Parathyroid adenoma (tissue), 2 donors: ENCODE data around the gene ICAM4.
A peak's percentile ranks its signal among the peaks of the same experiment; 100 is the strongest.

ENCODE experiments used
- H2AFZ ChIP-seq: fragments of 300-600 bp; sonication (generic); one replicate; pipeline ENCODE4 v1.7.0; 2017; ENCODE audit warnings: antibody characterized with exemption, mild to moderate bottlenecking
- H3K27ac ChIP-seq: fragments of 300-600 bp; sonication (generic); one replicate; pipeline ENCODE4 v1.7.0; 2017
- H3K27me3 ChIP-seq: fragments of 300-600 bp; sonication (generic); one replicate; pipeline ENCODE4 v1.7.0; 2017; ENCODE audit warnings: low read length; ENCODE audit not compliant: control insufficient read depth, insufficient read depth
- H3K36me3 ChIP-seq: fragments of 300-600 bp; sonication (generic); one replicate; pipeline ENCODE4 v1.7.0; 2017; ENCODE audit warnings: low read length; ENCODE audit not compliant: control insufficient read depth, insufficient read depth
- H3K4me1 ChIP-seq: fragments of 300-600 bp; sonication (generic); one replicate; pipeline ENCODE4 v1.7.0; 2017; ENCODE audit warnings: control low read depth
- H3K4me2 ChIP-seq: fragments of 300-600 bp; sonication (generic); one replicate; pipeline ENCODE4 v1.7.0; 2017; ENCODE audit warnings: low read length
- H3K4me3 ChIP-seq: fragments of 300-600 bp; sonication (generic); one replicate; pipeline ENCODE4 v1.7.0; 2017; ENCODE audit warnings: low read depth, low read length
- H3K79me2 ChIP-seq: fragments of 300-600 bp; sonication (generic); one replicate; pipeline ENCODE4 v1.7.0; 2017; ENCODE audit warnings: control low read depth
- H3K9ac ChIP-seq: fragments of 300-600 bp; sonication (generic); one replicate; pipeline ENCODE4 v1.7.0; 2017; ENCODE audit warnings: mild to moderate bottlenecking
- H3K9me3 ChIP-seq: fragments of 300-600 bp; sonication (generic); one replicate; pipeline ENCODE4 v1.7.0; 2017; ENCODE audit warnings: low read length; ENCODE audit not compliant: control insufficient read depth
- CTCF ChIP-seq: fragments of 300-600 bp; sonication (generic); IDR thresholded peaks from one replicate; pipeline ENCODE4 v1.7.0; 2017; ENCODE audit warnings: antibody characterized with exemption, mild to moderate bottlenecking
- donor health status: primary hyperparathyroidism.

ICAM4 gene

GRCh38 chr19:10288662-10289166 is 2.0 kb downstream of the ICAM4 start:
- Histone ChIP-seq H3K27ac (no peak overlapping the region), H3K36me3 (no peaks in the 10 kb centered on the region), H2AFZ (no peak overlapping the region), H3K9me3 (no peaks in the 10 kb centered on the region), H3K4me3 (peak overlapping the region; percentile 23), H3K9ac (no peak overlapping the region), H3K79me2 (no peaks in the 10 kb centered on the region), H3K4me1 (peaks cover 6% of the 10 kb centered on the region), H3K27me3 (peaks cover 4% of the 10 kb centered on the region), H3K4me2 (peak overlapping the region; percentile 73)
- TF ChIP-seq CTCF, result no peak

GRCh38 chr19:10289167-10289835 is 2.5 kb downstream of the ICAM4 start:
- peaks cover 6% of the 10 kb centered on the region for H3K4me1 ChIP-seq
- H3K4me3 ChIP-seq, result peak overlapping the region; percentile 23
- H3K9ac ChIP-seq, result no peak overlapping the region
- no peak overlapping the region for H3K27ac ChIP-seq
- H3K4me2 ChIP-seq, result peak overlapping the region; percentile 73
- H2AFZ ChIP-seq, result peak overlapping the region; percentile 50
- no peak for TF ChIP-seq CTCF
- H3K36me3 ChIP-seq, result no peaks in the 10 kb centered on the region
- peaks cover 5% of the 10 kb centered on the region for H3K27me3 ChIP-seq
- no peaks in the 10 kb centered on the region for H3K9me3 ChIP-seq
- no peaks in the 10 kb centered on the region for H3K79me2 ChIP-seq

- H3K27me3 ChIP-seq, result peaks cover 11% of the 10 kb centered on the region
- TF ChIP-seq CTCF, result no peak
- H3K27ac ChIP-seq, result no peak within 1 kb of the TSS
- peak within 1 kb of the TSS; percentile 39 for H3K4me3 ChIP-seq
- no peaks in the 10 kb centered on the region for H3K9me3 ChIP-seq
- peaks cover 6% of the 10 kb centered on the region for H3K4me1 ChIP-seq
- peak within 1 kb of the TSS; percentile 73 for H3K4me2 ChIP-seq
- H3K36me3 ChIP-seq, result no peaks in the 10 kb centered on the region
- H3K79me2 ChIP-seq, result no peaks in the 10 kb centered on the region
- no peak within 1 kb of the TSS for H3K9ac ChIP-seq
- peak within 1 kb of the TSS; percentile 50 for H2AFZ ChIP-seq
These were observed 3.1 kb downstream of the ICAM4 start, which contains the start of gene ICAM5 for GRCh38 chr19:10289836-10290356. TSS of gene ICAM5 (plus strand) at chr19:10289952. CDS start at chr19:10290044, 92 bp downstream.

- H3K4me1 ChIP-seq, result peaks cover 8% of the 10 kb centered on the region
- H2AFZ ChIP-seq, result no peak overlapping the region
- no peak overlapping the region for H3K27ac ChIP-seq
- no peak overlapping the region for H3K9ac ChIP-seq
- H3K27me3 ChIP-seq, result peaks cover 11% of the 10 kb centered on the region
- H3K4me2 ChIP-seq, result peak overlapping the region; percentile 73
- H3K79me2 ChIP-seq, result no peaks in the 10 kb centered on the region
- no peaks in the 10 kb centered on the region for H3K9me3 ChIP-seq
- no peaks in the 10 kb centered on the region for H3K36me3 ChIP-seq
- peak overlapping the region; percentile 39 for H3K4me3 ChIP-seq
- TF ChIP-seq CTCF, result no peak
These were observed 3.7 kb downstream of the ICAM4 start for GRCh38 chr19:10290357-10290875.
